ENCODE results near the gene GOLGA6C. TPM values are rescaled to one million over a fixed set of nuclear protein-coding genes. Genes with fewer than 3 reads are reported as not detected.

GOLGA6C gene
- total RNA-seq, 1 experiment from 2014 or later = not detected

GRCh38 chr15:75237316-75237982 lies 20.7 kb upstream of the GOLGA6C start:
- Histone ChIP-seq H3K27ac (ENCODE audit: low read depth, low read length) (no peak overlapping the region), H3K4me2 (ENCODE audit: low read length) (no peak overlapping the region), H2AFZ (ENCODE audit: low read depth, low read length, poor library complexity, severe bottlenecking) (no peak overlapping the region), H3K4me1 (ENCODE audit: control insufficient read depth in 1 of 2, insufficient read depth in 2 of 2, low read length in 2 of 2) (no peaks in the 10 kb centered on the region), H3K4me3 (replicated peaks in 1 of 2; ENCODE audit: low read depth in 1 of 2, low read length in 2 of 2) (no peak overlapping the region), H3K27me3 (ENCODE audit: insufficient read depth, low read length) (no peaks in the 10 kb centered on the region; the same call in 1 of the 2 replicates), H3K9me2 (ENCODE audit: insufficient read depth) (no peaks in the 10 kb centered on the region), H3K36me3 (ENCODE audit: control insufficient read depth in 1 of 2, insufficient read depth in 2 of 2, low read length in 2 of 2) (no peaks in the 10 kb centered on the region), H3K9ac (ENCODE audit: low read length) (no peak overlapping the region), H3K9me3 (ENCODE audit: control insufficient read depth in 1 of 2, insufficient read depth in 1 of 2, low read depth in 1 of 2, low read length in 2 of 2) (no peaks in the 10 kb centered on the region), H4K20me1 (ENCODE audit: insufficient read depth) (no peaks in the 10 kb centered on the region), H3K79me2 (ENCODE audit: insufficient read depth, low read length) (no peaks in the 10 kb centered on the region)
- ChIA-PET RAD21 (ENCODE audit: low non-redundant PET in 1 of 2, low total read pairs in 2 of 2, uncharacterized antibody in 2 of 2, unreplicated experiment in 2 of 2) (no interaction called here), CTCF (no interaction called here), POLR2A (no interaction called here)
- BruUV-seq (replicated peaks) = no TSS peak
- intact Hi-C loops (cut with micrococcal nuclease) = no loop called here
- DNase-seq (ENCODE audit: low read depth, low spot score) = no peak
- TF ChIP-seq RAD21 (IDR thresholded peaks at IDR 0.05; ENCODE audit: low read depth) (no peak), EGR1 (IDR thresholded peaks at IDR 0.05; ENCODE audit: low read depth) (no peak), ZFX (IDR thresholded peaks at IDR 0.05) (no peak), SRF (IDR thresholded peaks at IDR 0.05; ENCODE audit: low read depth) (no peak), CBX3 (IDR thresholded peaks at IDR 0.05; ENCODE audit: low read depth) (no peak), TCF7L2 (IDR thresholded peaks at IDR 0.05; ENCODE audit: borderline replicate concordance, extremely low read depth, insufficient read depth, insufficient read length) (no peak), SP1 (IDR thresholded peaks at IDR 0.05; ENCODE audit: low read depth) (no peak)
- TF ChIP-seq, protein P1, sequence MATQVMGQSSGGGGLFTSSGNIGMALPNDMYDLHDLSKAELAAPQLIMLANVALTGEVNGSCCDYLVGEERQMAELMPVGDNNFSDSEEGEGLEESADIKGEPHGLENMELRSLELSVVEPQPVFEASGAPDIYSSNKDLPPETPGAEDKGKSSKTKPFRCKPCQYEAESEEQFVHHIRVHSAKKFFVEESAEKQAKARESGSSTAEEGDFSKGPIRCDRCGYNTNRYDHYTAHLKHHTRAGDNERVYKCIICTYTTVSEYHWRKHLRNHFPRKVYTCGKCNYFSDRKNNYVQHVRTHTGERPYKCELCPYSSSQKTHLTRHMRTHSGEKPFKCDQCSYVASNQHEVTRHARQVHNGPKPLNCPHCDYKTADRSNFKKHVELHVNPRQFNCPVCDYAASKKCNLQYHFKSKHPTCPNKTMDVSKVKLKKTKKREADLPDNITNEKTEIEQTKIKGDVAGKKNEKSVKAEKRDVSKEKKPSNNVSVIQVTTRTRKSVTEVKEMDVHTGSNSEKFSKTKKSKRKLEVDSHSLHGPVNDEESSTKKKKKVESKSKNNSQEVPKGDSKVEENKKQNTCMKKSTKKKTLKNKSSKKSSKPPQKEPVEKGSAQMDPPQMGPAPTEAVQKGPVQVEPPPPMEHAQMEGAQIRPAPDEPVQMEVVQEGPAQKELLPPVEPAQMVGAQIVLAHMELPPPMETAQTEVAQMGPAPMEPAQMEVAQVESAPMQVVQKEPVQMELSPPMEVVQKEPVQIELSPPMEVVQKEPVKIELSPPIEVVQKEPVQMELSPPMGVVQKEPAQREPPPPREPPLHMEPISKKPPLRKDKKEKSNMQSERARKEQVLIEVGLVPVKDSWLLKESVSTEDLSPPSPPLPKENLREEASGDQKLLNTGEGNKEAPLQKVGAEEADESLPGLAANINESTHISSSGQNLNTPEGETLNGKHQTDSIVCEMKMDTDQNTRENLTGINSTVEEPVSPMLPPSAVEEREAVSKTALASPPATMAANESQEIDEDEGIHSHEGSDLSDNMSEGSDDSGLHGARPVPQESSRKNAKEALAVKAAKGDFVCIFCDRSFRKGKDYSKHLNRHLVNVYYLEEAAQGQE (IDR thresholded peaks at IDR 0.05; ENCODE audit: low read depth) = no peak
- no peak for ATAC-seq
